Fibroblast of skin of left quadriceps (primary cell): ENCODE measurements around the gene SCP2.

ENCODE experiments used
- DNase-seq, 2 experiments: peaks; one replicate each; pipeline ENCODE4 v3.0.0-alpha.2; 2013; ENCODE audit warnings: low read depth in 2 of 2

SCP2 gene

GRCh38 chr1:53043271-53043670 is 116.2 kb downstream of the SCP2 start:
- peak; percentile 88 to 89 for DNase-seq

- DNase-seq = no peak
Measured at GRCh38 chr1:53044926-53045325, 117.8 kb downstream of the SCP2 start.

- DNase-seq = no peak
Measured at GRCh38 chr1:53046930-53047329, 119.9 kb downstream of the SCP2 start.

GRCh38 chr1:53047737-53048736 is 121.0 kb downstream of the SCP2 start:
- DNase-seq = peak; percentile 35 to 48

- DNase-seq = no peak
Measured at GRCh38 chr1:53048960-53049573, 122.0 kb downstream of the SCP2 start.

GRCh38 chr1:53049574-53049967 is 122.5 kb downstream of the SCP2 start:
- DNase-seq = no peak

GRCh38 chr1:53050310-53050709 is 123.2 kb downstream of the SCP2 start:
- DNase-seq = no peak

- DNase-seq = no peak
Measured at GRCh38 chr1:53051676-53052075, 124.6 kb downstream of the SCP2 start.

- DNase-seq = peak; percentile 44 to 45
Measured at GRCh38 chr1:53057127-53057526, 130.1 kb downstream of the SCP2 start.

GRCh38 chr1:53060579-53060978 is 133.5 kb downstream of the SCP2 start:
- DNase-seq = peak; percentile 36

- peak in 1 of 2 experiments; percentile 8 for DNase-seq
Measured at GRCh38 chr1:53061123-53061858, 134.2 kb downstream of the SCP2 start.

GRCh38 chr1:53061859-53062707 is 135.0 kb downstream of the SCP2 start, which contains the start of gene PODN:
Gene PODN (plus strand): TSS chr1:53062213. CDS start chr1:53069856, 7,643 bp downstream.
- no peak for DNase-seq

GRCh38 chr1:53062708-53063591 is 135.9 kb downstream of the SCP2 start:
- no peak for DNase-seq

- no peak for DNase-seq
Measured at GRCh38 chr1:53063744-53064515, 136.9 kb downstream of the SCP2 start.

GRCh38 chr1:53065391-53065790 is 138.3 kb downstream of the SCP2 start:
- no peak for DNase-seq

- DNase-seq = no peak
Measured at GRCh38 chr1:53066488-53066887, 139.4 kb downstream of the SCP2 start.

GRCh38 chr1:53066891-53067738 is 140.0 kb downstream of the SCP2 start:
- no peak for DNase-seq

- DNase-seq = no peak
Measured at GRCh38 chr1:53067886-53068285, 140.8 kb downstream of the SCP2 start.
